ENCODE results near the gene GOLGA6L7. TPM values are rescaled to one million over a fixed set of nuclear protein-coding genes. Genes with fewer than 3 reads are reported as not detected.
"Not testable (repeated sequence)": the region's sequence is repeated elsewhere in the genome, so short reads cannot be mapped to it uniquely, and the experiment has no call there.

The GOLGA6L7 gene
- total and polyA plus RNA-seq, 3 donors from 2014 or later, result 4.3 to 15.7 (median 13.6) TPM

GRCh38 chr15:28873006-28873405, 24.6 kb upstream of the GOLGA6L7 start:
- Histone ChIP-seq H3K9me3 (no peaks in the 10 kb centered on the region), H3K4me3 (no peak overlapping the region), H3K27ac (no peak overlapping the region), H3K27me3 (no peaks in the 10 kb centered on the region), H3K4me1 (no peaks in the 10 kb centered on the region), H3K36me3 (ENCODE audit: low read depth, missing control alignments) (no peaks in the 10 kb centered on the region)
- DNase-seq, result no peak
- intact Hi-C loops (cut with DNase I; ENCODE audit: low total_unique reads), result no loop called here
- TF ChIP-seq POLR2A (IDR thresholded peaks at IDR 0.05), result no peak
- no peak for TF ChIP-seq CTCF (IDR thresholded peaks at IDR 0.05)
- WGBS, 2 donors, result 96% methylated on average over 5 of the region's 5 CpGs

GRCh38 chr15:28871168-28871567, 22.7 kb upstream of the GOLGA6L7 start:
- intact Hi-C loops (cut with DNase I; ENCODE audit: low total_unique reads), result no loop called here
- no peaks in the 10 kb centered on the region for H3K4me1 ChIP-seq
- no peaks in the 10 kb centered on the region for H3K27me3 ChIP-seq
- DNase-seq, result no peak
- no peak overlapping the region for H3K27ac ChIP-seq
- no peaks in the 10 kb centered on the region for H3K9me3 ChIP-seq
- WGBS, 2 donors, result 86 to 93% methylated on average over 3 of the region's 3 CpGs
- H3K36me3 ChIP-seq (ENCODE audit: low read depth, missing control alignments), result no peaks in the 10 kb centered on the region
- no peak overlapping the region for H3K4me3 ChIP-seq
- TF ChIP-seq CTCF (IDR thresholded peaks at IDR 0.05) (no peak), POLR2A (IDR thresholded peaks at IDR 0.05) (no peak)

- no peak for DNase-seq
- H3K27ac ChIP-seq, result no peak overlapping the region
- no peaks in the 10 kb centered on the region for H3K9me3 ChIP-seq
- H3K4me3 ChIP-seq, result no peak overlapping the region
- no peaks in the 10 kb centered on the region for H3K4me1 ChIP-seq
- 79 to 84% methylated on average over 9 of the region's 9 CpGs for WGBS, 2 donors
- no peak for TF ChIP-seq CTCF (IDR thresholded peaks at IDR 0.05)
- no peak for TF ChIP-seq POLR2A (IDR thresholded peaks at IDR 0.05)
- intact Hi-C loops (cut with DNase I; ENCODE audit: low total_unique reads), result no loop called here
- no peaks in the 10 kb centered on the region for H3K36me3 ChIP-seq (ENCODE audit: low read depth, missing control alignments)
- H3K27me3 ChIP-seq, result no peaks in the 10 kb centered on the region
Observed at GRCh38 chr15:28868744-28869345, 20.4 kb upstream of the GOLGA6L7 start.

GRCh38 chr15:28861589-28862293, 13.3 kb upstream of the GOLGA6L7 start:
- H3K27me3 ChIP-seq; H3K27ac ChIP-seq; H3K9me3 ChIP-seq; intact Hi-C loops (cut with DNase I; ENCODE audit: low total_unique reads); H3K36me3 ChIP-seq (ENCODE audit: low read depth, missing control alignments); H3K4me1 ChIP-seq; H3K4me3 ChIP-seq; DNase-seq: not testable (repeated sequence)
- WGBS, 2 donors, result 93 to 94% methylated on average over 11 of the region's 11 CpGs

- intact Hi-C loops (cut with DNase I; ENCODE audit: low total_unique reads), result no loop called here
- WGBS, 2 donors, result 83 to 85% methylated on average over 14 to 16 of the region's 16 CpGs
- no peaks in the 10 kb centered on the region for H3K9me3 ChIP-seq
- no peak for TF ChIP-seq CTCF (IDR thresholded peaks at IDR 0.05)
- no peak for TF ChIP-seq POLR2A (IDR thresholded peaks at IDR 0.05)
- no peaks in the 10 kb centered on the region for H3K4me1 ChIP-seq
- DNase-seq, result no peak
- H3K27ac ChIP-seq, result no peak overlapping the region
- no peak overlapping the region for H3K4me3 ChIP-seq
- H3K36me3 ChIP-seq (ENCODE audit: low read depth, missing control alignments), result no peaks in the 10 kb centered on the region
- no peaks in the 10 kb centered on the region for H3K27me3 ChIP-seq
Observed at GRCh38 chr15:28861031-28861534, 12.6 kb upstream of the GOLGA6L7 start.

- H3K27ac ChIP-seq; DNase-seq; H3K9me3 ChIP-seq; intact Hi-C loops (cut with DNase I; ENCODE audit: low total_unique reads); H3K4me3 ChIP-seq; H3K4me1 ChIP-seq; H3K36me3 ChIP-seq (ENCODE audit: low read depth, missing control alignments); H3K27me3 ChIP-seq: not testable (repeated sequence)
- 81 to 96% methylated on average over 2 of the region's 2 CpGs for WGBS, 2 donors
Observed at GRCh38 chr15:28854578-28854977, 6.1 kb upstream of the GOLGA6L7 start.

GRCh38 chr15:28853654-28854053, 5.2 kb upstream of the GOLGA6L7 start:
- H3K27ac ChIP-seq; H3K27me3 ChIP-seq; H3K4me1 ChIP-seq; H3K36me3 ChIP-seq (ENCODE audit: low read depth, missing control alignments); DNase-seq; intact Hi-C loops (cut with DNase I; ENCODE audit: low total_unique reads); H3K4me3 ChIP-seq; H3K9me3 ChIP-seq: not testable (repeated sequence)
- WGBS, 2 donors, result 50 to 54% methylated on average over 5 of the region's 5 CpGs

GRCh38 chr15:28849766-28850165, 1.3 kb upstream of the GOLGA6L7 start:
- intact Hi-C loops (cut with DNase I; ENCODE audit: low total_unique reads); H3K27ac ChIP-seq; H3K27me3 ChIP-seq; H3K9me3 ChIP-seq; H3K36me3 ChIP-seq (ENCODE audit: low read depth, missing control alignments); H3K4me3 ChIP-seq; DNase-seq; H3K4me1 ChIP-seq: not testable (repeated sequence)
- WGBS, 2 donors, result 88% methylated on average over 27 of the region's 31 CpGs; no CpG with 5 or more reads in 1 of the 2 donors

Measured in testis (tissue), 3 donors.